K562 (cell line): Measurements from ENCODE around the gene CACNA1I. TPM values are rescaled to one million over a fixed set of nuclear protein-coding genes. Genes with fewer than 3 reads are reported as not detected.
A peak's percentile ranks its signal among the peaks of the same experiment; 100 is the strongest.

Experiments used
- ATAC-seq: fragments of 200-7000 bp; cut with Tn5 transposase; 3 replicates; pipeline ENCODE4 v1.9.1; 2020; ENCODE audit warnings: moderate library complexity
- BruUV-seq: library from RNA; stranded (reverse); fragments of 400-500 nt; replicated peaks from 2 replicates; lab custom pipeline; 2021; lab: Mats Ljungman, UMichigan
- CTCF ChIA-PET: fragments of 300-600 bp; formaldehyde crosslinking; extraction: SDS; loops from one replicate; lab custom pipeline; 2021; ENCODE audit warnings: low intra/inter-chr PET ratio; lab: Yijun Ruan, JAX
- POLR2A ChIA-PET: fragments of 300-600, 350-650 bp; sonication (Branson Sonifier 250); formaldehyde crosslinking; extraction: SDS; loops from one replicate; lab custom pipeline; 2021; ENCODE audit warnings: antibody characterized with exemption, inconsistent platforms; lab: Yijun Ruan, JAX
- DNase-seq, 4 experiments: peaks; one replicate each; pipeline versions ENCODE4 v3.0.0 to v3.0.0-alpha.2; 2011 to 2018; ENCODE audit warnings: low spot score in 3 of 4, mixed read lengths in 3 of 4; ENCODE audit errors: extremely low read depth in 1 of 4
- FAIRE-seq: peaks from 2 replicates; lab custom pipeline; 2011; peaks lifted over from hg19 to GRCh38; lab: Jason Lieb, UNC
- H2AFZ ChIP-seq: 2 replicates; pipeline ENCODE4 v1.6.0; 2011; ENCODE audit warnings: low read depth, low read length, control low read depth, inconsistent platforms
- H3K27ac ChIP-seq: fragments of 200-600 bp; 3 replicates; pipeline ENCODE4 v1.8.0; 2011; ENCODE audit warnings: low read depth, mild to moderate bottlenecking, control low read depth, inconsistent platforms, low read length, moderate library complexity, mixed read lengths; ENCODE audit errors: extremely low read depth
- H3K27me3 ChIP-seq, 2 experiments: fragments of 300-600 bp in 1 of 2; 2 replicates in 1 of 2; 3 replicates in 1 of 2; pipeline versions ENCODE4 v1.6.0 to v1.8.0; 2011; ENCODE audit warnings: inconsistent platforms in 2 of 2, low read length in 2 of 2, mild to moderate bottlenecking in 1 of 2, mixed read lengths in 1 of 2, moderate library complexity in 1 of 2; ENCODE audit not compliant: control insufficient read depth in 2 of 2, insufficient read depth in 2 of 2
- H3K36me3 ChIP-seq: fragments of 300-600 bp; 3 replicates; pipeline ENCODE4 v1.8.0; 2011; ENCODE audit warnings: mild to moderate bottlenecking, low read length, inconsistent platforms; ENCODE audit not compliant: control insufficient read depth, insufficient read depth
- H3K4me1 ChIP-seq, 2 experiments: fragments of 200-600 bp in 1 of 2; replicated peaks in 1 of 2; 2 replicates in 1 of 2; 3 replicates in 1 of 2; pipeline versions ENCODE4 v1.5.1 to v1.8.0; 2011; ENCODE audit warnings: inconsistent platforms in 2 of 2, low read length in 2 of 2, mild to moderate bottlenecking in 1 of 2, mixed read lengths in 1 of 2, moderate library complexity in 1 of 2; ENCODE audit not compliant: control insufficient read depth in 2 of 2, insufficient read depth in 2 of 2
- H3K4me2 ChIP-seq: 2 replicates; pipeline ENCODE4 v1.6.1; 2011; ENCODE audit warnings: low read length, control low read depth, inconsistent platforms, mixed read lengths; ENCODE audit not compliant: insufficient read depth
- H3K4me3 ChIP-seq: fragments of 200-600 bp; sonication (generic), shearing (Covaris generic); 2 replicates; pipeline ENCODE4 v1.5.1; 2016; ENCODE audit warnings: control low read depth, inconsistent platforms
- H3K79me2 ChIP-seq: fragments of 200-600 bp; 3 replicates; pipeline ENCODE4 v1.8.0; 2011; ENCODE audit warnings: low read length, inconsistent platforms; ENCODE audit not compliant: control insufficient read depth, insufficient read depth
- H3K9ac ChIP-seq, 2 experiments: 2 replicates each; pipeline versions ENCODE4 v1.6.0 to v1.6.1; 2011; ENCODE audit warnings: low read depth in 2 of 2, low read length in 2 of 2, control low read depth in 1 of 2, inconsistent platforms in 1 of 2, mild to moderate bottlenecking in 1 of 2, mixed read lengths in 1 of 2; ENCODE audit not compliant: insufficient read depth in 1 of 2
- H3K9me1 ChIP-seq: one replicate; pipeline ENCODE4 v1.6.0; 2011; ENCODE audit warnings: inconsistent platforms, mild to moderate bottlenecking, low read length, moderate library complexity; ENCODE audit not compliant: control insufficient read depth, insufficient read depth
- H3K9me3 ChIP-seq: replicated peaks from 2 replicates; pipeline ENCODE4 v1.5.1; 2011; ENCODE audit warnings: low read depth, low read length, inconsistent platforms; ENCODE audit not compliant: control insufficient read depth, insufficient read depth
- H4K20me1 ChIP-seq: replicated peaks from 2 replicates; pipeline ENCODE4 v1.6.1; 2011; ENCODE audit warnings: low read length, inconsistent platforms, mixed read lengths; ENCODE audit not compliant: control insufficient read depth, insufficient read depth
- CEBPB ChIP-seq: fragments of 450-650 bp; IDR thresholded peaks from 2 replicates; pipeline ENCODE4 v1.6.1; 2016; ENCODE audit warnings: missing genetic modification characterization, missing compliant biosample characterization
- DMBX1 ChIP-seq: fragments of 250-450 bp; sonication (Bioruptor Pico); IDR thresholded peaks from 2 replicates; pipeline ENCODE4 v1.8.0; 2022; ENCODE audit warnings: inconsistent platforms, mild to moderate bottlenecking, moderate library complexity, borderline replicate concordance
- GABPA ChIP-seq: fragments of 200-800 bp; sonication (Bioruptor generic); conservative IDR thresholded peaks from 2 replicates; pipeline ENCODE4 v1.6.1; 2016; ENCODE audit warnings: low read depth, missing genetic modification characterization, missing compliant biosample characterization
- GTF3C2 ChIP-seq: IDR thresholded peaks from 3 replicates; pipeline ENCODE4 v1.6.1; 2011; ENCODE audit warnings: borderline replicate concordance, mild to moderate bottlenecking, moderate library complexity; ENCODE audit not compliant: insufficient read length; ENCODE audit errors: extremely low read depth
- KDM4B ChIP-seq, 2 experiments: fragments of 450-650 bp in 1 of 2; sonication (generic) in 1 of 2; IDR thresholded peaks; 2 replicates each; pipeline ENCODE4 v1.6.1; 2016 to 2017; ENCODE audit warnings: borderline replicate concordance in 2 of 2, antibody characterized with exemption in 1 of 2, low read depth in 1 of 2, mild to moderate bottlenecking in 1 of 2
- MTA3 ChIP-seq: fragments of 450-650 bp; formaldehyde crosslinking; IDR thresholded peaks from 2 replicates; pipeline ENCODE4 v1.6.1; 2017; ENCODE audit warnings: mild to moderate bottlenecking, borderline replicate concordance
- PBX2 ChIP-seq, 2 experiments: IDR thresholded peaks in 1 of 2; conservative IDR thresholded peaks in 1 of 2; 2 replicates each; pipeline ENCODE4 v1.6.1; 2016; ENCODE audit warnings: low read depth in 2 of 2, mild to moderate bottlenecking in 1 of 2, missing compliant biosample characterization in 1 of 2, missing genetic modification characterization in 1 of 2, moderate library complexity in 1 of 2
- RFX5 ChIP-seq: IDR thresholded peaks from 2 replicates; pipeline ENCODE4 v1.6.1; 2011; ENCODE audit warnings: low read depth, mild to moderate bottlenecking, improper control_type of control experiment, low read length
- SAFB ChIP-seq: fragments of 200-400 bp; formaldehyde crosslinking; IDR thresholded peaks from 2 replicates; pipeline ENCODE4 v1.6.1; 2017; ENCODE audit warnings: low read depth, low read length, borderline replicate concordance
- SETDB1 ChIP-seq: IDR thresholded peaks from one replicate; pipeline ENCODE4 v1.6.1; 2012; ENCODE audit warnings: low read length, control low read depth, inconsistent platforms
- SIRT6 ChIP-seq: IDR thresholded peaks from one replicate; pipeline ENCODE4 v1.6.1; 2012; ENCODE audit warnings: low read depth, mild to moderate bottlenecking, control low read depth, inconsistent platforms, low read length, moderate library complexity
- ZC3H8 ChIP-seq: fragments of 450-650 bp; IDR thresholded peaks from 2 replicates; pipeline ENCODE4 v1.6.1; 2017
- ZNF239 ChIP-seq: fragments of 250-450 bp; sonication (Bioruptor Pico); IDR thresholded peaks from 2 replicates; pipeline ENCODE4 v1.4.0; 2020; ENCODE audit warnings: mild to moderate bottlenecking
- ZNF695 ChIP-seq: fragments of 450-650 bp; formaldehyde crosslinking; IDR thresholded peaks from 2 replicates; pipeline ENCODE4 v1.4.0; 2020; ENCODE audit warnings: mild to moderate bottlenecking, moderate library complexity
- WGBS: fragments of 100-300 bp; shearing (Covaris generic); methylation state at CpG from one replicate; pipeline ENCODE4 v1.1.6; 2016; ENCODE audit warnings: low coverage, mixed read lengths; ENCODE audit not compliant: insufficient coverage; ENCODE audit errors: missing lambda C conversion rate; 5-methylcytosine and 5-hydroxymethylcytosine counted together
- in situ Hi-C: fragments of 300-500 bp; cut with MboI; formaldehyde crosslinking; loops from 4 replicates; pipeline ENCODE4 v1.15.0; 2018; ENCODE audit warnings: inconsistent platforms, mixed read lengths
- intact Hi-C: fragments of 100-400 bp; cut with micrococcal nuclease; formaldehyde crosslinking; loops from 2 replicates; pipeline ENCODE4 v1.14.2; 2022
- polyA plus RNA-seq, 8 experiments: library from polyadenylated mRNA; depleted of rRNA in 4 of 8; stranded (reverse) in 5 of 8; unstranded in 3 of 8; fragments of >200 nt; fragmentation: Nextera tagmentation in 2 of 8; fragmentation: Illumina TruSeq in 1 of 8; extraction: Ambion mirVana in 2 of 8; extraction: Trizol in 1 of 8; gene quantifications; 2 replicates each; pipeline versions ENCODE4 v1.2.1 to v1.2.3, GENCODE V29; 2011 to 2014; ENCODE audit warnings: inconsistent platforms in 1 of 8, missing spikeins in 1 of 8
- total RNA-seq, 7 experiments: library from RNA; depleted of rRNA in 6 of 7; stranded (reverse); fragments of >200 nt in 6 of 7; fragmentation: Illumina TruSeq in 2 of 7; extraction: Trizol in 2 of 7; gene quantifications; 2 replicates each; pipeline versions ENCODE4 v1.2.1 to v1.2.3, GENCODE V29; 2011 to 2021; ENCODE audit warnings: low replicate concordance in 1 of 7

The CACNA1I gene
- total and polyA plus RNA-seq, 9 of the 15 experiments (the other 6 are each of a cell fraction or from before 2014, with no cell fraction given) = 0.01 to 0.79 (median 0.32) TPM; not detected in 1

DNA sequence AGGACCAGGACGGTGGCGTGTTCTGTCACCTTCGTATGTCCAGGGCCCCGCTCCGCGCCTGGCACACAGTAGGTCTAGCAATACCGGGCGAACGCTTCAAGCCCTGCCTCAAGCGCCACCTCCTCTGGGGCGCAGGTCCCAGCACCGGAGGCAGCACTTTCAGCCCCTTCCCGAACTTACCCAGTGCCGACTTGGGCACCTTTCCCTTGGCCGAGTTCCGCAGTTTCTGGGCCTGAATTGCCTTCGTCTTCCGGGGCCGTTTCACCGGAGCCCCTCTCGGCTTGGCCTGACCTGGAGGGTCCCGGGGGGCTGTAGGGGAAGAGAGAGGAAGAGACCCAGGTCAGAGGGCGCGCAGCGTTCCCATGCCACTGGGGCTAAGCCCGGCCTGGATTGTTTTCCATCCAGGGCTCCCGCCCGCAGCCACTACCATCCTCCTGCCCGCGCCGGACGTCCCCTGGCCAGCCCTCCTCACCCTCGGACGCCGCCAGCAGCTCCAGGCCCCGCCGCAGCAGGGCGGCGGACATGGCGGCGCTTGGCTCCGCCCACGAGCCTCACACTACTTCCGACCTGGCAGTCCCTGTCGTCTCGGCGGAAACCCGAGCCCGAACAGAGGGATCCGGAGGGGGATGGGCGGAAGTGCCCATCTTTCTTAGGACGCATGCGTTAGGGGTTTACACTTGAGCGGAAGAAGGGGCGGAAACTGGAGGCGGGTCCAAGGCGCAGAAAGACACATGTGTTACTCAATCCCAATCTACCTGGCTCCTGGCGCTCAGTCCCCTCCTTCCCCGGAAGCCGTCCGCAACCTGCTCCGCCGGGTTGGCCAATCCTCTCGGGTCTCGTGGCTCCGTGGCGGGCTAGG lies 38.1 kb upstream of the CACNA1I start, which contains the start of gene RPS19BP1:
TSS of gene RPS19BP1 (minus strand) at position 534 of the 859 bp plus-strand sequence. CDS start at position 524, 10 bp downstream.
- Histone ChIP-seq H3K79me2 (peaks cover 46% of the 10 kb centered on the region), H2AFZ (peak within 1 kb of the TSS; percentile 98), H3K9me3 (no peaks in the 10 kb centered on the region), H3K4me2 (peak within 1 kb of the TSS; percentile 97), H3K27ac (peak within 1 kb of the TSS; percentile 92), H3K27me3 (no peaks in the 10 kb centered on the region), H4K20me1 (peaks cover 7% of the 10 kb centered on the region), H3K9ac (peak within 1 kb of the TSS; percentile 98), H3K9me1 (no peaks in the 10 kb centered on the region), H3K36me3 (peaks cover 42% of the 10 kb centered on the region), H3K4me1 (peaks cover 29 to 58% of the 10 kb centered on the region in 2 experiments; a peak in 4 of 5 replicates), H3K4me3 (peak within 1 kb of the TSS; percentile 97)
- in situ Hi-C loops (loop anchor here (5.0 to 10.0 kb wide), 2 partner anchors 370 to 652 kb away; no protein-coding TSS in a partner anchor), intact Hi-C loops (loop anchor here (5.0 kb wide), 2 partner anchors 35 to 505 kb away; no protein-coding TSS in a partner anchor)
- POLR2A ChIA-PET = interaction anchor here (0.5 to 1.0 kb wide), 6 partner anchors 9 to 512 kb away, joined by 3 to 19 read pairs (median 4); no protein-coding TSS in a partner anchor
- ATAC-seq (peak; percentile 89), DNase-seq (peak; percentile 83 to 99 (median 88)), FAIRE-seq (peak; percentile 99)
- no TSS peak for BruUV-seq
- WGBS = under 1% methylated on average over 47 of the region's 67 CpGs
- CTCF ChIA-PET = interaction anchor here (0.6 kb wide), 1 partner anchor 492 kb away, joined by 3 read pairs; no protein-coding TSS in a partner anchor
- no peak for TF ChIP-seq DMBX1 (CRISPR knock-in tag)
- TF ChIP-seq CEBPB = peak; percentile 93
- TF ChIP-seq RFX5 = no peak
- 0 out of 2 replicates have a peak, but pooled peaks have one; percentile 43 for TF ChIP-seq MTA3
- TF ChIP-seq GTF3C2 = no peak
- no peak for TF ChIP-seq SIRT6
- TF ChIP-seq PBX2 (CRISPR knock-in tag; IDR thresholded peaks at IDR 0.05; ENCODE audit: low read depth) = peak; percentile 48
- TF ChIP-seq PBX2 (tag; conservative IDR thresholded peaks at IDR 0.05; ENCODE audit: low read depth) = peak; percentile 94
- no peak for TF ChIP-seq ZC3H8
- TF ChIP-seq SAFB = no peak
- TF ChIP-seq ZNF239 (CRISPR knock-in tag) = no peak
- no peak for TF ChIP-seq ZNF695
- peak; percentile 97 for TF ChIP-seq GABPA (tag)
- TF ChIP-seq SETDB1 = no peak
- TF ChIP-seq KDM4B (IDR thresholded peaks at IDR 0.05; ENCODE audit: borderline replicate concordance in 2 of 2, low read depth in 1 of 2) = peak in 1 of 2 experiments; percentile 72; a peak in 1 of 4 replicates
